Measurements from ENCODE around the gene DENND1A. TPM values are rescaled to one million over a fixed set of nuclear protein-coding genes. Genes with fewer than 3 reads are reported as not detected.

The DENND1A gene
- total and polyA plus RNA-seq, 4 donors = 13.4 to 30.5 (median 28.3) TPM

GRCh38 chr9:123834218-123834888 lies 95.6 kb downstream of the DENND1A start:
- Histone ChIP-seq H3K4me1 (ENCODE audit: control insufficient read depth, insufficient read depth, low read length) (no peaks in the 10 kb centered on the region), H3K27ac (ENCODE audit: low read depth, low read length) (no peak overlapping the region), H3K4me3 (ENCODE audit: low read depth, low read length) (no peak overlapping the region), H3K27me3 (ENCODE audit: control insufficient read depth, insufficient read depth, low read length) (no peaks in the 10 kb centered on the region), H3K9me3 (ENCODE audit: control insufficient read depth, insufficient read depth, low read length) (no peaks in the 10 kb centered on the region), H3K36me3 (ENCODE audit: control insufficient read depth, insufficient read depth, low read length) (no peaks in the 10 kb centered on the region)
- WGBS (ENCODE audit: insufficient coverage) = 18% methylated on average over 2 of the region's 7 CpGs
- DNase-seq (ENCODE audit: low read depth in 4 of 6, low spot score in 6 of 6) = peak in 4 of 6 donors; percentile 24 to 81 (median 58)

DNA sequence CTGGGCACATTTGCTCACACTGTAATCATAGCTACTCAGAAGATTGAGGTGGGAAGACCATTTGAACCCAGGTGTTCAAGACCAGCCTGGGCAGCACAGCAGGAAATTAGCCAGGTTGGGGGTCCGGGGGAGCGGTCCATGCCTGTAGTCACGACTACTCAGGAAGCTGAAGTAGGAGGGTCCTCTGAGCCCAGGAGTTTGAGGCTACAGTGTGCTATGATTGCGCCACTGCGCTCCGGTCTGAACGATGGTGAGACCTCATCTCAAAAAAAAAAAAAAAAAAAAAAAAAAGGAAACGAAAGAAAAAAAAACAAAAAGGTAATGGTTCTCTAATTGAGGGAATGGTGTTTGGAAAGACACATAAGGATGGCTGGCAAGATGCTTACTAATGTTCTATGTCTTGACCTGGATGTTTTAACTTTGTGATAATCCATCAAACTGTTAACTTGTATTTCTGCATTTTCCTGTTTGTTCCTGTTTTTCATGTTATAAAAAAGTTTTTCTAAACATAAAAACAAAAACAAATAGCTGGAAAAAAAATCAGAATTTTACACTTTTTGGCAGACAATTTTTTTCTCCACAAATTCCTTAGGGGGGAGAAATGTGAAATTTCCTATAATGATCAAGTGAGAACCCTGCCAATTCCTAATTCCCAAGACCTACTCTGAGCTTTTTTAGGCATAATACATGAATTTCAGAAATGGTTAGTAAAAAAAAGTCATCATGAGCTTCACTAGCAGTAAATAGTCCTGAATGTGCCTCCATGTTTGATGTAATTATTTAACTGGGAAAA lies 96.9 kb downstream of the DENND1A start:
- Histone ChIP-seq H3K27ac (ENCODE audit: low read depth, low read length) (no peak overlapping the region), H3K4me1 (ENCODE audit: control insufficient read depth, insufficient read depth, low read length) (no peaks in the 10 kb centered on the region), H3K9me3 (ENCODE audit: control insufficient read depth, insufficient read depth, low read length) (peaks cover 3% of the 10 kb centered on the region), H3K27me3 (ENCODE audit: control insufficient read depth, insufficient read depth, low read length) (no peaks in the 10 kb centered on the region), H3K4me3 (ENCODE audit: low read depth, low read length) (no peak overlapping the region), H3K36me3 (ENCODE audit: control insufficient read depth, insufficient read depth, low read length) (no peaks in the 10 kb centered on the region)
- 95% methylated on average over 3 of the region's 8 CpGs for WGBS (ENCODE audit: insufficient coverage)
- no peak for DNase-seq (ENCODE audit: low read depth in 4 of 6, low spot score in 6 of 6)

GRCh38 chr9:123832176-123832575 lies 97.8 kb downstream of the DENND1A start:
- Histone ChIP-seq H3K4me1 (ENCODE audit: control insufficient read depth, insufficient read depth, low read length) (no peaks in the 10 kb centered on the region), H3K4me3 (ENCODE audit: low read depth, low read length) (no peak overlapping the region), H3K36me3 (ENCODE audit: control insufficient read depth, insufficient read depth, low read length) (no peaks in the 10 kb centered on the region), H3K27me3 (ENCODE audit: control insufficient read depth, insufficient read depth, low read length) (no peaks in the 10 kb centered on the region), H3K27ac (ENCODE audit: low read depth, low read length) (no peak overlapping the region), H3K9me3 (ENCODE audit: control insufficient read depth, insufficient read depth, low read length) (peaks cover 3% of the 10 kb centered on the region)
- DNase-seq (ENCODE audit: low read depth in 4 of 6, low spot score in 6 of 6) = no peak

GRCh38 chr9:123828449-123828848 lies 101.5 kb downstream of the DENND1A start:
- no peaks in the 10 kb centered on the region for H3K36me3 ChIP-seq (ENCODE audit: control insufficient read depth, insufficient read depth, low read length)
- peaks cover 3% of the 10 kb centered on the region for H3K9me3 ChIP-seq (ENCODE audit: control insufficient read depth, insufficient read depth, low read length)
- DNase-seq (ENCODE audit: low read depth in 4 of 6, low spot score in 6 of 6) = no peak
- no peaks in the 10 kb centered on the region for H3K27me3 ChIP-seq (ENCODE audit: control insufficient read depth, insufficient read depth, low read length)
- no peak overlapping the region for H3K4me3 ChIP-seq (ENCODE audit: low read depth, low read length)
- no peaks in the 10 kb centered on the region for H3K4me1 ChIP-seq (ENCODE audit: control insufficient read depth, insufficient read depth, low read length)
- H3K27ac ChIP-seq (ENCODE audit: low read depth, low read length) = no peak overlapping the region

DNA sequence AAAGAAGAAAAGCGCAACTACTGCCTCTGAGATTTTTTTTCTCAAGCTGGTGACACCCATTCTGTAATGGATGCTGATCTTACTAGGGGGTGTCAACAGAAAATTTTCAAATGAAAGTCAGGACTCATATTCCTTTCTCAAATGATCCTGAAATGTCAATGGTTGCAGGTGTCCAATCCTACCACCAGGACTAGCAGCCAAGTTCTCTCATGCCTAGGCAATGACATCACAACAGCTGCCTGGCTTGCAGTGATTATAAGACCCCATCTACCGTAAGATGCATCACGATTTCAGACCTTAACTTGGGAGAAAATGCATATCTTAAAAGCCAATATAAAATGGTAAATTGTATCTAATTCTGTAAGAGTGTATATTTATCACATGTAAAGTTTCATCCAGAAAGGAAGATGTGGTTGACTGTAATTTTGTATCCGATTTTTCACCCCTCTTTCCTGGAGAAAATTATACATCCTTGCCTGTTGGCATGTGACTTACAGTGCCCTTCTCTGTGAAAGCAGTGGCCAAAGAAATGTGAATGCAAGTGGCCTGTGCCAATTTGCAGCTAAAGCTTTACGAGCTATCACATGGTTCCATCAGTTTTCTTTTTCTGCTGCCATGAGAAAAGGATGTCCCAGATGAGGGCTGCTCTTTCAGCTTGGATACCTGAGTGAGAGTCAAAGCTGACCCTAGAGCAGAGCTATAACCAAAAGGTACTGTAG lies 104.4 kb downstream of the DENND1A start:
- H3K27ac ChIP-seq (ENCODE audit: low read depth, low read length) = no peak overlapping the region
- H3K36me3 ChIP-seq (ENCODE audit: control insufficient read depth, insufficient read depth, low read length) = no peaks in the 10 kb centered on the region
- H3K9me3 ChIP-seq (ENCODE audit: control insufficient read depth, insufficient read depth, low read length) = peaks cover 3% of the 10 kb centered on the region
- WGBS (ENCODE audit: insufficient coverage) = 78% methylated on average over 2 of the region's 5 CpGs
- H3K27me3 ChIP-seq (ENCODE audit: control insufficient read depth, insufficient read depth, low read length) = no peaks in the 10 kb centered on the region
- H3K4me3 ChIP-seq (ENCODE audit: low read depth, low read length) = no peak overlapping the region
- peak in 2 of 6 donors; percentile 19 to 23 for DNase-seq (ENCODE audit: low read depth in 4 of 6, low spot score in 6 of 6)
- H3K4me1 ChIP-seq (ENCODE audit: control insufficient read depth, insufficient read depth, low read length) = no peaks in the 10 kb centered on the region

GRCh38 chr9:123823194-123823947 lies 106.6 kb downstream of the DENND1A start:
- Histone ChIP-seq H3K9me3 (ENCODE audit: control insufficient read depth, insufficient read depth, low read length) (no peaks in the 10 kb centered on the region), H3K4me3 (ENCODE audit: low read depth, low read length) (no peak overlapping the region), H3K36me3 (ENCODE audit: control insufficient read depth, insufficient read depth, low read length) (no peaks in the 10 kb centered on the region), H3K27me3 (ENCODE audit: control insufficient read depth, insufficient read depth, low read length) (no peaks in the 10 kb centered on the region), H3K4me1 (ENCODE audit: control insufficient read depth, insufficient read depth, low read length) (no peaks in the 10 kb centered on the region), H3K27ac (ENCODE audit: low read depth, low read length) (no peak overlapping the region)
- DNase-seq (ENCODE audit: low read depth in 4 of 6, low spot score in 6 of 6) = no peak
- WGBS (ENCODE audit: insufficient coverage) = 98% methylated on average over 6 of the region's 7 CpGs

DNA sequence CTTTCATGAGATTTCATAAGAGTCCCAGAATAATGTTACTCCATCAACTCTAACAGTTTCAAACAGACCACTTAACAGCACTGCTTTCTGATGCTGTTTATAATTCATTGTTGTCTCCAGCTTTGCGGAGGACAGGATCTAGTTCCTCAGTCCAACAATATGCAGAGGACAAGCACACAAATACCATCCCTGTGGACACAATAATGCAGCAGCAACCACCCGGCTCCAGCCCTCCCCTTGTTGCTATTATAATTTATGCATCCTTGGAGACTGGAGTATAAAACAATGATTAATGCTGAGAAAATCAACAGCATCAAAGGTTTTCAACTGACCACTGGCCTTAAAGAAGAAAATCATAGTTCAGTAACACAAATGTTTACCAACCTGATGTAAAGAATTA lies 108.3 kb downstream of the DENND1A start:
- no peak for DNase-seq (ENCODE audit: low read depth in 4 of 6, low spot score in 6 of 6)

DNA sequence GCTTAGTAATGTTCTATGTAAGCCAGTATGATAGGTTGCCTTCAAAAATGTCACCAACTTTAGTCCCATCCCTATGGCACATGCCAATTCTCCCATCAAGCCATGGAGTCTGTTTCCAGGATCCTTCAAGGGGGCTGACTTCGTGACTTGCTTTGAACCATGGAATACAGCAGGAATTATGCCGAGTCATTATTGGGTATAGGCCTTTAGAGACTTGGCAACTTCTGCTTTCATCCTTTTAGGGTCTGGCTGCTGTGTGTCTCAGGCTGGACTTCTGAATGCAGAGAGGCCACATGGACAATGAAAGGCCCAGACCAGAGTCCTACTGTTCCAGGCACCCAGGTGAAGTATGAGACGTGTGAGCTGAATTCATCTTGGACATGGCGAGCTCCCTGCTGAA lies 109.8 kb downstream of the DENND1A start:
- Histone ChIP-seq H3K27ac (ENCODE audit: low read depth, low read length) (no peak overlapping the region), H3K27me3 (ENCODE audit: control insufficient read depth, insufficient read depth, low read length) (no peaks in the 10 kb centered on the region), H3K36me3 (ENCODE audit: control insufficient read depth, insufficient read depth, low read length) (no peaks in the 10 kb centered on the region), H3K4me1 (ENCODE audit: control insufficient read depth, insufficient read depth, low read length) (no peaks in the 10 kb centered on the region), H3K9me3 (ENCODE audit: control insufficient read depth, insufficient read depth, low read length) (no peaks in the 10 kb centered on the region), H3K4me3 (ENCODE audit: low read depth, low read length) (no peak overlapping the region)
- no peak for DNase-seq (ENCODE audit: low read depth in 4 of 6, low spot score in 6 of 6)
- WGBS (ENCODE audit: insufficient coverage) = 95% methylated on average over 2 of the region's 4 CpGs

More for the DNA sequence above, 108.3 kb downstream of the DENND1A start:
- Histone ChIP-seq H3K27me3 (ENCODE audit: control insufficient read depth, insufficient read depth, low read length) (no peaks in the 10 kb centered on the region), H3K4me1 (ENCODE audit: control insufficient read depth, insufficient read depth, low read length) (no peaks in the 10 kb centered on the region), H3K9me3 (ENCODE audit: control insufficient read depth, insufficient read depth, low read length) (no peaks in the 10 kb centered on the region), H3K36me3 (ENCODE audit: control insufficient read depth, insufficient read depth, low read length) (no peaks in the 10 kb centered on the region), H3K27ac (ENCODE audit: low read depth, low read length) (no peak overlapping the region), H3K4me3 (ENCODE audit: low read depth, low read length) (no peak overlapping the region)
- 20% methylated on average over 1 of the region's 2 CpGs for WGBS (ENCODE audit: insufficient coverage)

- DNase-seq (ENCODE audit: low read depth in 4 of 6, low spot score in 6 of 6) = no peak
- Histone ChIP-seq H3K4me3 (ENCODE audit: low read depth, low read length) (no peak overlapping the region), H3K27ac (ENCODE audit: low read depth, low read length) (no peak overlapping the region), H3K4me1 (ENCODE audit: control insufficient read depth, insufficient read depth, low read length) (no peaks in the 10 kb centered on the region), H3K36me3 (ENCODE audit: control insufficient read depth, insufficient read depth, low read length) (no peaks in the 10 kb centered on the region), H3K9me3 (ENCODE audit: control insufficient read depth, insufficient read depth, low read length) (no peaks in the 10 kb centered on the region), H3K27me3 (ENCODE audit: control insufficient read depth, insufficient read depth, low read length) (no peaks in the 10 kb centered on the region)
- no CpG with 5 or more reads among the region's 5 CpGs for WGBS (ENCODE audit: insufficient coverage)
Measured at GRCh38 chr9:123816817-123817472, 113.0 kb downstream of the DENND1A start.

Data from spinal cord (tissue), 10 donors.